ENCODE results near the gene ADRA2B. TPM values are rescaled to one million over a fixed set of nuclear protein-coding genes. Genes with fewer than 3 reads are reported as not detected.

Gene ADRA2B
- total RNA-seq, 1 donor, result under 0.01 TPM

GRCh38 chr2:96091141-96091710 lies 25.1 kb downstream of the ADRA2B start:
- H3K4me3 ChIP-seq (ENCODE audit: low read depth, low read length), result no peak overlapping the region
- TF ChIP-seq CTCF (IDR thresholded peaks at IDR 0.05; ENCODE audit: insufficient read depth, low read length), result no peak
- no peak for DNase-seq (ENCODE audit: low read depth)

GRCh38 chr2:96090196-96090926 lies 26.0 kb downstream of the ADRA2B start:
- H3K4me3 ChIP-seq (ENCODE audit: low read depth, low read length), result no peak overlapping the region
- no peak for DNase-seq (ENCODE audit: low read depth)
- TF ChIP-seq CTCF (IDR thresholded peaks at IDR 0.05; ENCODE audit: insufficient read depth, low read length), result no peak

GRCh38 chr2:96089356-96090195 lies 26.8 kb downstream of the ADRA2B start:
- no peak overlapping the region for H3K4me3 ChIP-seq (ENCODE audit: low read depth, low read length)
- no peak for DNase-seq (ENCODE audit: low read depth)
- no peak for TF ChIP-seq CTCF (IDR thresholded peaks at IDR 0.05; ENCODE audit: insufficient read depth, low read length)

GRCh38 chr2:96088340-96089335 lies 27.7 kb downstream of the ADRA2B start:
- no peak for DNase-seq (ENCODE audit: low read depth)
- H3K4me3 ChIP-seq (ENCODE audit: low read depth, low read length), result no peak overlapping the region
- TF ChIP-seq CTCF (IDR thresholded peaks at IDR 0.05; ENCODE audit: insufficient read depth, low read length), result no peak

GRCh38 chr2:96087130-96087529 lies 29.2 kb downstream of the ADRA2B start:
- H3K4me3 ChIP-seq (ENCODE audit: low read depth, low read length), result no peak overlapping the region
- DNase-seq (ENCODE audit: low read depth), result no peak
- no peak for TF ChIP-seq CTCF (IDR thresholded peaks at IDR 0.05; ENCODE audit: insufficient read depth, low read length)
